Stimulated activated CD4-positive, alpha-beta T cell treated with anti-CD3 and anti-CD28 coated beads, Interleukin-15, amount 100 ng/mL, for 48 hours (primary cell): Measurements from ENCODE around the gene FBXL7.

ENCODE experiments used
- DNase-seq, 2 donors: peaks; one replicate each; pipeline ENCODE4 v3.0.0-alpha.2; 2020; ENCODE audit warnings: low read depth in 2 of 2

Gene FBXL7

DNA sequence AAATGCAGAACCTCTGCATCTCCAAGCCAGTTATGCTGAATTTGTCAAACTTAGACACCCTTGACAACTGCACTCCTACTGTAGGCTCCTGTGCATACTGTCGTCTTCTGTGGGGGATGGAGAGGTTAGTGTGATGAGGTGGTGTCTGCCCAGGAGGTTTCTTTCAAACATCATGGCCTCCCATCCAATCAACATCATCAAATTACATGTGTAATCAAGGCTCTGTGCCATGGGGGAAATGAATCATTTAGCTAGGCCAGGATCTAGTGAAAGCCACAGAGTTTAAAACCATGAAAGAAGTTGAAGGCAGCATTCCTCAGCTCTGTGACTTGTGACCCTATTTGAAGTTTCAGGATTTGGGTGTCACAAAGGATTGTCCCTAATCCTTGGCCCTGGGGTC, 439.0 kb downstream of the FBXL7 start:
- no peak for DNase-seq

DNA sequence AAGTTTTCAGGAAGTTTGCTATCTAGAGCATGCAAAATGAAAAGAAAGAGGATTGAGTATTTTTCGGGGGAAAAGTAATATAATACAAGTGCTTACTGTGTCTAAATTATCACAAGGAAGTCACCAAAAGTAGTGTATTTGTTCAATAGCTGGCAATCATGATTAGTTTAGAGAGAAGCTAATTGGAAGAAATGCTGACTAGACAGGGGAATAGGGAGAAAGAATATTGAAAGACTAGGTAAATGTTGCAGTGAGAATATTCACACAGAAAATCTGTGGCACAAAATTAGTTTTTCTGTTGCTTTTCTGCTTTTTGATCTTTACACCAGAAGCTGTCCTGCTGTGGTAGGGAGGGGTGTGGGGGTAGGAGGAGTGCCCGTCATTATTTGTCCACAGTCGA, 440.9 kb downstream of the FBXL7 start:
- DNase-seq, result no peak

DNA sequence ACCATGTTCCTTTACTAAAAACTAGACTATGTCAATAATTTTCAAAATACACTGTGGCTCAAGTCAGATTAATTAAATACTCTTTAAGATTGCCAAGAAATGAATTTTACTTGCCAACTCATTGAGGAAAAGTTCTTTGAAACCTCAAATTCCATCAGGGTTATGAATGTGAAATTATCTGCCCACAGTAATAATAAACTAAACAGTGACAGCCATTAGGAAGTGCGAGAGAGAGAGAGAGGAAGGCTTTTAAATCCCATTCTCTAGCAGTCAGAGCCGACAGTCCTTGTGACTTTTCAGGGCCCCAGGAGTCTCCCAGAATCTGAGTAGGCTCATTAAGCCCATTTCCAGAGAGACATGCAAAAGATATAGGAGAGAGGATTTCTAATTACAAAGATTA, 443.5 kb downstream of the FBXL7 start:
- DNase-seq, result no peak

DNA sequence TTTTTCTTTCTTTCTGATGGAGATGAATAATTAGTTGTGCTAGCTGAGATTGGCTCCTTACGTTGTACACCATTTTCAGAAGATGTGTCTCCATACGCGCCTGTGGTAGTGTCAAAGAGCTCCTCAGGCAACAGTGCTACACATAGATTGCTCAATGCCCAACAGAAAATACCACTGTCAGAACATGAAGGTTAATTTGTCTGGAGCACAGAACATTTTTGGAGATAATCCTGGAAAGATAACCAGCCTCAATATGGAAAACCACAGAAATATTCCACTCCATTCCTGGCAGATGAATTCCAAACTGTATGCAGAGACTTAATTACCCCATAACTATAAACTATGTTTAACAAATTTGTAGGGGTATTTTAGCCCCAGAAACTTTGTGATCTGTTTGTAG, 446.0 kb downstream of the FBXL7 start:
- DNase-seq, result no peak

DNA sequence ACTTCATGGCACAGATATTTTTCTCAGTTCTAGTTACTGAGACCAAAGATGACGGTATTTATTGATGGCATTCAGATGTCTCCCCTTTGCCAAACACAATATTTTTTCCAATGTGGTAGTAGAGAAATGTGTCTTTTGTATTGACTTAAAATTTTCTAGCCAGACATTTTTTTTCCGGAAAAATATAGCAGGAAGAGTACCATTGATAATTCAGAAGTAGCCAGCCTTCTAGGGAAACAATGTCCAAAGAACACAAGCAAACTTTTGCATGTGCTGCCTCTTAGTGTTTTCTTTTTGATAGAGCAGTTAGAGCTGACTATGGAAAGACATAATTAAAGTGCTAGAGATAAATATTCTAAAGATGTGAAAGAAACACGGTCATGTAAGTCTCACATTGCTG, 448.2 kb downstream of the FBXL7 start:
- DNase-seq, result no peak

DNA sequence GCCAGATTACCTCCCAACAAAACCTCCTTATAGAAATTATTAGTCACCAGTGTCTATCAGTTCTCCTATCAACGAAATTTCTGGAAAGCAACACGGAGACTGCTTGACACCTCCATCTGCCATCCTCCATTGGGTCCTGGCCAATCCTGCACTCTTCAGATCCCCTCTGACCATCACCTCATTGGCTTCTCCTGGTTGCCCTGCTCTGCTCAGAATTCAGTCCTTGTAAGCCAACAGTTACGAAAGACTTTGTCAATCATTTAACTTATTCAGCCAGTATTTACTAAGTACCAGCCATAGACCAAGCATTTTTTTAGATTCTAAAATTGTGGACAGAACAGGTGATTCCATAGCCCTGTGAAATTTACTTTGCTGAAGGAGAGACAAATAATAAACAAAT, 451.1 kb downstream of the FBXL7 start:
- DNase-seq, result no peak

DNA sequence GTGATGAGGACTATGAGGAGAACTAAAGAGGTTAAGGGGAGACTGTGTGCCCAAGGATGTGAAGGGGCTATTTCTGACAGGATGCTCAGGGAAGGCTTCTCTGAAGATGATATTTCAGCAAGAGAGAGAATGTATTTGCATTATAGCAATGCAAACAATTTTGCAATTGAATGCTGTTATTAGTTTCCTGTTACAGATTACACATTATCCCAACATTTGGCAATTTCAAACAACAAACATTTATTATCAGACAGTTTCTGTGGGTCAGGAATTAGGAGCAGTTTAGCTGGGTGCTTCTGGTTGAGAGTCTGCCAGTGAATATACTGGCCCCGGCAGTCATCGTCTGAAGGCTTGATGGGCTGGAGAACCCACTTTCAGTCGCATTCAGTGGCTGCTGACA, 451.6 kb downstream of the FBXL7 start:
- no peak for DNase-seq

DNA sequence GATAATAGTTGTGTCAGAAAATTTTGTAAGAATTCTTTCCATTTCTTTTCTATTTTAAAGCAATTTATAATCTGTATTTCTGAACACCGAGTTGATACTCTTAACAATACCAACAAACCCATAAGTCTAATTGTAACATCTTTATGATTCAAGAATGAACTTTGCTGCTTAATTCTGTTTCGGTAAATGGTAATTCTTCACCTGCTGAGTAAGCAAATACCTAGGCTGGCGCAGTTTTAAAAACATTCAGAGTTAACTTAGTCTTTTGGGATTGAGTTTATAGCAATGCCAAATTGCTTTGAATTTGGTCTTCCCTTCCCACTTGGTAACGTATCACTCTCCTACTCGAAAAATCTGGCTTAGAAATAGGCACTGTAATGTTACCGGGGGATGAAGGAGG, 456.6 kb downstream of the FBXL7 start:
- DNase-seq, result no peak

DNA sequence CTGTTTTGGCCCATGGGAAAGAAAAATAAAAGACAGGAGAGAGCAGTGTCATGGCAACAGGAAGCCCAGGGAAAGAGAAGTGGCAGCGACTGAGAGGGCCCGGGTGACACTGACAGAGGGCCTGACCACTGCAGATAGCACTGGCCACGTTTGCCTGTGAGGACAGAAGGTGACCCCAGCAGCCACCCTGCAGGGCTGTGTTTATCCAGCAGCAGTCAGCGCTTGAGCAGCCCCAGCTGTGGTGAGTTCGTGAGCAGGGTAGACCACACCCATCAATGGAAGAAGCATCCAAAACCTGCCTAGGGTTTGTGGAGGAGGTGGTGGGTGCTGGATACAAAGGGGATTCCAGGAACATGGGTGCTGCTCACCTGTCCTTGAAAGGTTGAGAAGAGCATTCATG, 457.1 kb downstream of the FBXL7 start:
- no peak for DNase-seq

DNA sequence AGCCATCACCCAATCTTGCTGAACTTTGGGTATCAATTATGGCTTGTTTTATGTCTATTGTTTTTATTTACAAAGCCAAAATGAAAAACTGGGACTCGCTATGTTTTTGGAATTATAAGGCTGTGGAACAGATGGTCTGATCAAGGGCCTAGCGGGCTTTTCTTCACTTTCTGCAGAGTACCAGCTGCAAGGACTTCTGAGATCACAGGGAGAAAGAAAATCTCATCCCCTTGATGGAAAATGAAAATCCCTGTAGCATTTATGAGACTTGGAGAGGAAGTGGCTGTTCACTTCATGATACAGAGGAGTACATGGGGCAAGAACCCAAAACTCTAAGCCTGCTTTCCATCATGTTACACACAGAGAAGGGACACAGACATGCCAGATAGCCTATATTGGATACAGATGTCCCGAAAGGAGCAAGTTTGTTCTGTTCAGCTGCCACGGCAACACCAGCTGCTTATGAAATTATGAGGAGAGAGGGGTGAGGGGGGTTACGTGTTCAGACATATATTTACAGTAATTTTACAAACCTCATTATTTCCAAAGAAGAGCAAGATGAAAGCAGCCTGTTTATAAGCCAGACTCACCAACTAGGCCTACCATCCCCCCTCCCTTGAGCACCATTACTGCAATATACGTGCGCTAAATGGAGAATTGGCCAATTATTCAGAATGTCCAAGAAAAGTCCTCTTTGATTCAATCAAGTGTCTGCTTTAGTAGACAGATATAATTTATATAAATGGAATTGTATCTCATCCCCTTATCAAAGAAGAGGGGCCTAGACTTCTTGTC, 459.6 kb downstream of the FBXL7 start:
- no peak for DNase-seq

DNA sequence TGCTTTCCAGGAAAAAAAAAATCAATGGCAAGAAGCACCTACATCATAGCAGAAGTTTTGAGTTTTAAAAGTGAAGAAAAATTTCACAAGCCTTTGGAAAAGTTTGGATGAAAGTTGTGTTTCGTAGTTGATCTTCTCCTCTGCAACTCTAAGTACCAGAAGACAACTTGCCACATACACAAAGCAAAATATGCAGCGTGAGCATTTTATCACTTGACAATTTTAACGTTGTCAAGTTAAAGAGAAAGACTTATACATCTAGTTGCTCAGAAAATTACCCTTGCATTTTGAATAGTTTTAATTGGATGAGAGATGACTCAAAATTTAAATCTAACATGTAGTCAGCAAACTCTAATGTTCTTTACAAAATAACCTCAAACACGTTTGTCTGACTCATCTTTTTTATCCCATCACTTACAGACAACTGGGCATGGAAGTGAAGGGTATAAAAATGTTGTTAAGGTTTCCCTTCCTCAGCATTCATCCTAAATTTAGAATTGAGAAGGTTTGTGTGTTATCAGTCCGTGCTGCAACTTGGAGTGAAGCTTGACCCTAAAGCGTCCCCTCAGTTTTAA, 466.2 kb downstream of the FBXL7 start:
- DNase-seq, result no peak

DNA sequence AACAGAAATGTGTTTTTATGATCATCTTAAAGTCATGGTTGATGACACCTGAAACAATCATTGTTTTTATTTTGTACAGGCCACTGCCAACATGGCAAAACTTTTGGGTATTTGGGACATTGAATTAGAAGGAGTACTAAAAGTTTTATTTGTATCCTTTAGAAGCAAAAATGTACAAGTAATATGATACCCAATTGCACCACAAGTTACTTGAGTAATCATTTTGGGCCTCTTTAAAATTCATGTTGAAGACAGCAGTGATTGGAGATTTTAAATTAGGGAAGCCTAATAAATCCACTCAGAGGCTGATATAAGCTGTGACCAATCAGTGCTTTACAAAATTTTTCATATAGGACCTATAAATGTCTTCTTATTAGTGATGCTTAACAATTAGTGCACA, 466.7 kb downstream of the FBXL7 start:
- no peak for DNase-seq

DNA sequence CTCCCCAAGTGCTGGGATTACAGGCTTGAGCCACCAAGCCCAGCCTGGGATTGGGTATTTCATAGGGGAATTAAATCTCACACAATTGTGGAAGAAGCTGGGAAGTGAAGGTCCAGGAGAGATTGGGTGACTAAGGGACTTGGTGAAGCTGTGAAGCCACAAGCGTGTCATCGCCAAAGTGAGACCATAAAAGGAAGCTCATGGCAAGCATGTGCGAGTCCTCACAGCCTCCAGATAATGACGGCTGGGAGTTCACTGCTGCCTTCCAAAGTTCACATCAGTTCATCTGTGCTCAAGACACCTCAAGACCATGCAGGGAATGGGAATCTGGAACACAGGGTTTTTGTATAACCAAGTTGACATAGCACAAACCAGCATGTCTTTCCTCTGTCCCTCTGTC, 469.0 kb downstream of the FBXL7 start:
- no peak for DNase-seq

DNA sequence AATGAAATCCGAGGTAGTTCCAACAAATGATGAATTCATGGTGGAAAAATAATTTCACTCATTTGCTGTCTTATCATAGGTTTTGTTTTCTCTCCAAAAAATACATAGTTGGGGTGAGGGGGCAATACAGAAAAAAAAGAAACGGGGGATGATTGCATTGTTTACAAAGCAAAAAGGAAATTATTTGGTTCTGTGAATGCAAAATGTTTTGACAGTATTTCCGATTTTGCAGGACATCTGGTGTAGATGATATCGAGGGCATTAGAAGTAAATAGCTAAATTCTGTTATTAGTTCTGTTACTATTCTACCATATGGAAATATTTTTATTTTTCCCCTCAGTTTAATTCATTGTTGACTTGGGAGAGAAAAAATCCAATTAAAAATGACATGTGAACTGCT, 477.9 kb downstream of the FBXL7 start:
- DNase-seq, result no peak

DNA sequence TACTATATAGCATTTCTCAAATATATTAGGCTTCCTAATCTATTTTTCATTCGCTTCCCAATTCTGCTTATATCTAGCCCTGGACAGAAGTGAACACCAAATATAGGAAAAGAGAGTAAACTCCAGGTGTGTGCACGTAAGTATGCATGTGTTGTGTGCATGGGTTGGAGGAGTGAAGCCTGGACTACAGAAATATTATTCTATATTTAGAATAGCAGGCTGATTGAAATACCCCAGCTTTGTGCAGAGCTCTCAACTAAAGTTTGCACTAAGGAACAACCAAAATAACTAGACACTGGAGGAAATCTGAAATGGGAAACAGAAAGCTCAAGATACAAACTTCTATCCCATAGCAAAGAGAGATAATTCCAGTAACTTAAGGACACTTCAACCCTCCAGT, 480.9 kb downstream of the FBXL7 start:
- DNase-seq, result no peak

DNA sequence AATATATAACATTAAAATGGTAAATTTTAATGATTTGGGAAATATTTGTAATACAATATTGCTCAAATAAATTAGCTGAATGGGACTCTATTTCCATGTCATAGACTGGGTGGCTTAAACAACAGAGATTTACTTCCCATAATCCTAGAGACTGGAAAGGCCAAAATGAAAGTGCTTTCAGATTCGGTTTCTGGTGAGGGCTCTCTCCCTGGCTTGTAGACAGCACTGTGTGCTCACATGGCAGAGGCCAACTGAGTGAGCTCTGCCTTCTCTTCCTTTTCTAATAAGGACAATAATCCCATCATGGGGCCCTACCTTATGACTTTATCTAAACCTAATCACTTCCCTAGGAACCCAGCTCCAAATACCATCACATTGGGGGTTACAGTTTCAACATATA, 483.4 kb downstream of the FBXL7 start:
- no peak for DNase-seq
